Lung (tissue), 12 donors: Measurements from ENCODE around the gene PLEKHG4B. TPM values are rescaled to one million over a fixed set of nuclear protein-coding genes. Genes with fewer than 3 reads are reported as not detected.

Source experiments
- ATAC-seq: fragments of 200-7000 bp; cut with Tn5 transposase; one replicate; pipeline ENCODE4 v1.9.1; 2020; ENCODE audit warnings: moderate number of reproducible peaks; ENCODE audit not compliant: insufficient read depth, low FRiP score
- DNase-seq, 3 donors: peaks; one replicate each; pipeline ENCODE4 v3.0.0-alpha.2; 2013 to 2017
- H3K27ac ChIP-seq, 2 donors: one replicate each; pipeline ENCODE4 v1.5.1; 2013; ENCODE audit warnings: mild to moderate bottlenecking in 2 of 2, moderate library complexity in 2 of 2, control low read depth in 1 of 2, inconsistent platforms in 1 of 2, low read depth in 1 of 2, low read length in 1 of 2
- H3K27me3 ChIP-seq, 3 donors: one replicate each; pipeline ENCODE4 v1.5.1; 2013; ENCODE audit warnings: low read length in 2 of 3; ENCODE audit not compliant: control insufficient read depth in 3 of 3, insufficient read depth in 3 of 3
- H3K36me3 ChIP-seq, 4 donors: one replicate each; pipeline ENCODE4 v1.5.1; 2013; ENCODE audit warnings: low read length in 4 of 4, mild to moderate bottlenecking in 1 of 4, moderate library complexity in 1 of 4; ENCODE audit not compliant: control insufficient read depth in 4 of 4, insufficient read depth in 4 of 4
- H3K4me1 ChIP-seq, 5 donors: one replicate each; pipeline ENCODE4 v1.5.1; 2013; ENCODE audit warnings: low read length in 5 of 5, mild to moderate bottlenecking in 2 of 5, moderate library complexity in 1 of 5; ENCODE audit not compliant: control insufficient read depth in 5 of 5, insufficient read depth in 5 of 5
- H3K4me3 ChIP-seq: one replicate; pipeline ENCODE4 v1.5.1; 2013; ENCODE audit warnings: mild to moderate bottlenecking, control low read depth, moderate library complexity
- H3K9ac ChIP-seq, 2 donors: one replicate each; pipeline ENCODE4 v1.5.1; 2013; ENCODE audit warnings: low read length in 2 of 2, control low read depth in 1 of 2; ENCODE audit not compliant: insufficient read depth in 1 of 2
- H3K9me3 ChIP-seq, 4 donors: one replicate each; pipeline ENCODE4 v1.5.1; 2013; ENCODE audit warnings: low read length in 3 of 4, mild to moderate bottlenecking in 1 of 4, moderate library complexity in 1 of 4; ENCODE audit not compliant: control insufficient read depth in 4 of 4, insufficient read depth in 3 of 4
- WGBS, 2 donors: extraction: QIAGEN DNeasy Blood & Tissue Kit; methylation state at CpG; one replicate each; pipeline ENCODE4 v1.1.7; 2013; 5-methylcytosine and 5-hydroxymethylcytosine counted together
- polyA plus RNA-seq, 2 donors: library from polyadenylated mRNA; stranded (reverse); fragments of 200-250 nt; gene quantifications; one replicate each; pipeline ENCODE4 v1.2.1, GENCODE V29; 2013
- total RNA-seq, 2 donors: library from RNA; depleted of rRNA in 1 of 2; stranded (reverse); fragments of >200 nt in 1 of 2; gene quantifications; one replicate each; pipeline ENCODE4 v1.2.1, GENCODE V29; 2014 to 2021
- TF ChIP-seq, protein P1 (sequence below): IDR thresholded peaks from 2 replicates; pipeline ENCODE4 v1.5.1; 2012; ENCODE audit warnings: mild to moderate bottlenecking; ENCODE audit errors: control extremely low read depth, extremely low read depth
- donor health status: control.
- donor health status: control.
- donor health status: Bipolar disorder and iron deficiency.
- donor health status: healthy.
- donor health status: DM: yes; HTN: yes; CAD: no.

PLEKHG4B gene
- total and polyA plus RNA-seq, 4 donors: 0.24 to 4.7 (median 3.0) TPM

- no peak for DNase-seq
These were observed 94.4 kb downstream of the PLEKHG4B start for GRCh38 chr5:186091-187041.

DNA sequence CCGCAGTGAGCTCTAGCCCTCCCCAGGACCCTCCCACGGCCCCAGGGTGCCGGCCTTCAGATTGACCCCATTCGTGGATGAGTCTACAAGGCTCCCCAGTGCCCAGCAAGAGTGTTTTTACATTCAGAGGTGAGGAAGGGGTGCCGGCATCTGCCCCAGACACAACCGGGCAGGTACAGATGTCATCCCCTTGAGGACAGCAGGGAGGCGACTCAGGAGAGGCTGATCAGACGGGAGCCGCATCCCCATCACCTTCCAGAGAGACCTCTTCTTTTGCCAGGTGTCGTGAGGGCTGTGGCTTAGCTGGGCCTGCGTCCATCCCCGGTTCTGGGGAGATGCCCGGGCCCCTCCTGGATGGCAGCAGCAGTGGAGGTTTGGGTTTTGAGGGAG lies 95.1 kb downstream of the PLEKHG4B start:
- TF ChIP-seq, protein P1, sequence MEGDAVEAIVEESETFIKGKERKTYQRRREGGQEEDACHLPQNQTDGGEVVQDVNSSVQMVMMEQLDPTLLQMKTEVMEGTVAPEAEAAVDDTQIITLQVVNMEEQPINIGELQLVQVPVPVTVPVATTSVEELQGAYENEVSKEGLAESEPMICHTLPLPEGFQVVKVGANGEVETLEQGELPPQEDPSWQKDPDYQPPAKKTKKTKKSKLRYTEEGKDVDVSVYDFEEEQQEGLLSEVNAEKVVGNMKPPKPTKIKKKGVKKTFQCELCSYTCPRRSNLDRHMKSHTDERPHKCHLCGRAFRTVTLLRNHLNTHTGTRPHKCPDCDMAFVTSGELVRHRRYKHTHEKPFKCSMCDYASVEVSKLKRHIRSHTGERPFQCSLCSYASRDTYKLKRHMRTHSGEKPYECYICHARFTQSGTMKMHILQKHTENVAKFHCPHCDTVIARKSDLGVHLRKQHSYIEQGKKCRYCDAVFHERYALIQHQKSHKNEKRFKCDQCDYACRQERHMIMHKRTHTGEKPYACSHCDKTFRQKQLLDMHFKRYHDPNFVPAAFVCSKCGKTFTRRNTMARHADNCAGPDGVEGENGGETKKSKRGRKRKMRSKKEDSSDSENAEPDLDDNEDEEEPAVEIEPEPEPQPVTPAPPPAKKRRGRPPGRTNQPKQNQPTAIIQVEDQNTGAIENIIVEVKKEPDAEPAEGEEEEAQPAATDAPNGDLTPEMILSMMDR: no peak
- Histone ChIP-seq H3K27ac (no peak overlapping the region), H3K4me1 (peaks cover 0 to 5% (median 3%) of the 10 kb centered on the region in 5 donors), H3K9ac (no peak overlapping the region), H3K4me3 (no peak overlapping the region), H3K27me3 (peaks cover 0 to 6% (median 3%) of the 10 kb centered on the region in 3 donors), H3K36me3 (peaks cover 0 to under 1% (median 0%) of the 10 kb centered on the region in 4 donors), H3K9me3 (no peaks in the 10 kb centered on the region)
- 85 to 90% methylated on average over 13 of the region's 13 CpGs for WGBS, 2 donors
- no peak for DNase-seq
- ATAC-seq: no peak

More at GRCh38 chr5:186091-187041, 94.4 kb downstream of the PLEKHG4B start:
- H3K27me3 ChIP-seq: peaks cover 0 to 6% (median 2%) of the 10 kb centered on the region in 3 donors
- H3K9ac ChIP-seq: no peak overlapping the region
- ATAC-seq: no peak
- H3K27ac ChIP-seq: no peak overlapping the region
- H3K9me3 ChIP-seq: no peaks in the 10 kb centered on the region
- TF ChIP-seq, protein P1: no peak
- 82% methylated on average over 28 of the region's 28 CpGs for WGBS, 2 donors
- H3K36me3 ChIP-seq: peaks cover 0 to 5% (median 0%) of the 10 kb centered on the region in 4 donors
- H3K4me3 ChIP-seq: no peak overlapping the region
- H3K4me1 ChIP-seq: peaks cover 0 to 5% (median 3%) of the 10 kb centered on the region in 5 donors

- no peak for DNase-seq
- H3K9ac ChIP-seq: no peak overlapping the region
- peaks cover 0 to 5% (median 3%) of the 10 kb centered on the region in 5 donors for H3K4me1 ChIP-seq
- TF ChIP-seq, protein P1: no peak
- H3K36me3 ChIP-seq: no peaks in the 10 kb centered on the region
- H3K9me3 ChIP-seq: no peaks in the 10 kb centered on the region
- no peak for ATAC-seq
- 58 to 70% methylated on average over 21 of the region's 21 CpGs for WGBS, 2 donors
- H3K27me3 ChIP-seq: peaks cover 0 to 6% (median 3%) of the 10 kb centered on the region in 3 donors
- H3K27ac ChIP-seq: no peak overlapping the region
- H3K4me3 ChIP-seq: no peak overlapping the region
These were observed 95.9 kb downstream of the PLEKHG4B start for GRCh38 chr5:187617-188451.
